A549 treated with AZD2906 at 1 μM for 4 hours (cell line): ENCODE measurements around the gene PAGE2. TPM values are rescaled to one million over a fixed set of nuclear protein-coding genes. Genes with fewer than 3 reads are reported as not detected.

Experiments
- total RNA-seq: library from RNA; stranded (reverse); fragments of 200-300 nt; extraction: Qiagen RNA extraction; gene quantifications from 5 replicates; pipeline ENCODE4 v1.2.3, GENCODE V29; 2022

The PAGE2 gene, protein sequence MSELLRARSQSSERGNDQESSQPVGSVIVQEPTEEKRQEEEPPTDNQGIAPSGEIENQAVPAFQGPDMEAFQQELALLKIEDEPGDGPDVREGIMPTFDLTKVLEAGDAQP
- not detected in 5 replicates for total RNA-seq

DNA sequence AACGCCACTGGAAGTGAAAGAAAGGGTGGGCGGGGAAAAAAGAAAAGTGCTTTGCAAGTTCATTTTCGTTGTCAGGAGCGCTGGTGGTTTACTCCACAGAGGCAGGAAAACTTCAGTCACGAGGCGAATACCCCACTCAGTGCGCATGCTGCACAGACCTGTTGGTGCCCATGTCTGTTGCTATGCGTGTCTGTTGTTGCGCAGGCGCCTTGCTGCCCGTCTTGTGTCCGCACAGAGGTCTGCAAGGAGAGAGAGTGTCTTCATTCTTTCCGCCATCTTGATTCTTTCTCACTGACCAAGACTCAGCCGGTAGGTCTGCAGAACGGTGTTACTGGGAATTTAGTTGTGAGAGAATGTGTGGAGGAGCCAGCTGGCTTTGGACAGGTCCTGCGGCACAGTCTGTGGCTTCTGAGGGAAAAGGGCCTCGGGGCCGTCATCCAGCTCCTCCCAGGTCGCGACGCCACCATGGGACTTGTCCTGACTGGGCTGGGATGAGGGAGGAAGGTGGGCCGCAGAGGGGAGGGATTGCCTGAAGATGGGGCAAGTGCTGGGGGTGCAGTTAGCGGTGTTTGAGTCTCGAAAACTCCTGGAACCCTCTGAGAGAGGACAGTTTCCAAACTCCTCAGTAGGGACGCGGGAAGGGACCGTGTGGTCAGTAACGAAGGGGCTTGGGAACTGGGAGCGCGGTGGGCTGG lies at the start of gene PAGE2:
PAGE2 (plus strand) TSS at position 224 of the 695 bp plus-strand sequence. CDS start 1,003 bp downstream, outside the sequence.

DNA sequence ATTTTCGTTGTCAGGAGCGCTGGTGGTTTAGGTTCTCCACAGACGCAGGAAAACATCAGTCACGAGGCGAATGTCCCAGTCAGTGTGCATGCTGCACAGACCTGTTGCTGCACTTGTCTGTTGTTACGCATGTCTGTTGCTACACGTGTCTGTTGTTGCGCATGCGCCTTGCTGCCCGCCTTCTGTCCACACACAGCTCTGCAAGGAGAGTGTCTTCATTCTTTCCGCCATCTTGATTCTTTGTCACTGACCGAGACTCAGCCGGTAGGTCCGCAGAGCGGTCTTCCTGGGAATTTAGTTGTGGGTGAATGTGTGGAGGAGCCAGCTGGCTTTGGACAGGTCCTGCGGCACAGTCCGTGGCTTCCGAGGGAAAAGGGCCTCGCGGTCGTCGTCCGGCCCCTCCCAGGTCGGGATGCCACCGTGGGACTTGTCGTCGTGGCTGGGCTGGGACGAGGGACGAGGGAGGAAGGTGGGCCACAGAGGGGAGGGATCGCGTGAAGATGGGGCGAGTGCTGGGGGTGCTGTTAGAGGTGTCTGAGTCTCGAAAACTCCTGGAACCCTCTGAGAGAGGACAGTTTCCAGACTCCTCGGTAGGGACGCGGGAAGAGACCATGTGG lies 13.9 kb upstream of the PAGE2 start, which contains the start of gene PAGE2B:
PAGE2B (plus strand) TSS at position 180 of the 617 bp plus-strand sequence. CDS start 1,012 bp downstream, outside the sequence.

Other genes starting within 250 kb of the PAGE2 start
- 0.46 to 0.66 TPM (median 0.63 TPM) in 5 replicates for gene TRO, start 168.2 kb upstream of the PAGE2 start, total RNA-seq
- gene PFKFB1, start 94.8 kb upstream of the PAGE2 start, total RNA-seq = 0.05 to 0.10 TPM (median 0.07 TPM) in 5 replicates
- gene APEX2, start 88.7 kb upstream of the PAGE2 start, total RNA-seq = 27.3 to 32.4 TPM (median 30.3 TPM) in 5 replicates
- gene ALAS2, start 58.0 kb upstream of the PAGE2 start, total RNA-seq = not detected in 5 replicates
- not detected in 5 replicates for gene PAGE2B, start 14.0 kb upstream of the PAGE2 start, total RNA-seq
- gene PAGE5, start 131.3 kb downstream of the PAGE2 start, total RNA-seq = not detected in 5 replicates
- gene PAGE3, start 175.9 kb downstream of the PAGE2 start, total RNA-seq = not detected in 5 replicates